GM12892 (cell line): Measurements from ENCODE around the gene ATP13A3.

Experiments used
- POLR2A ChIP-seq: IDR thresholded peaks from 2 replicates; pipeline ENCODE4 v1.6.1; 2011; ENCODE audit warnings: low read depth, low read length, control low read depth
- POLR2AphosphoS5 ChIP-seq: IDR thresholded peaks from 2 replicates; pipeline ENCODE4 v1.6.1; 2011; ENCODE audit warnings: low read depth, low read length, control low read depth

DNA sequence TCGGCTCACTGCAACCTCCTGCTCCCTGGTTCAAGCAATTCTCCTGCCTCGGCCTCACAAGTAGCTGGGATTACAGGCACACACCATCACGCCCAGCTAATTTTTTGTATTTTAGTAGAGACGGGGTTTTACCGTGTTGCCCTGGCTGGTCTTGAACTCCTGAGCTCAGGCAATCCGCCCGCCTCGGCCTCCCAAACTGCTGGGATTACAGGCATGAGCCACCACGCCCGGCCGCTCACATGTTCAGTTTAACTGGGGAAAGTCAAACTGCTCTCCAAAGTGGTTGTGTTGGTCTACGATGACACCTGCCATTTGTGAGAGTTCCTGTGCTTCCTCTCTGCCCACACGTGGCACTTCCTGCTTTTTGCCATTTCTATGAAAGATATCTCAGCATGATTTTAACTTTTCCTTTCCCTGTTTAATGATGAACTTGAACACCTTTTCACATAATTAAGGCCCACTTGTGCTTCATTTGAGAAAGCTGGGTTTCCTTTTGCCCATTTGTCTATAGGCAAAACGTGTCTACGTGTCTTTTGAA, 86.9 kb downstream of the ATP13A3 start:
- TF ChIP-seq POLR2A (no peak), POLR2AphosphoS5 (no peak)
